BJ (cell line): ENCODE data around the gene OR52K2. TPM values are rescaled to one million over a fixed set of nuclear protein-coding genes. Genes with fewer than 3 reads are reported as not detected.

ENCODE experiments used
- CTCF ChIA-PET: fragments of 350-600 bp; formaldehyde crosslinking; extraction: SDS; loops from one replicate; lab custom pipeline; 2021; ENCODE audit warnings: antibody characterized with exemption, inconsistent platforms; lab: Yijun Ruan, JAX
- POLR2A ChIA-PET: fragments of 300-600 bp; sonication (Branson Sonifier 250); formaldehyde crosslinking; extraction: SDS; loops from one replicate; lab custom pipeline; 2021; ENCODE audit warnings: antibody characterized with exemption; lab: Charles Lee
- DNase-seq: peaks from one replicate; pipeline ENCODE4 v3.0.0-alpha.2; 2011; ENCODE audit warnings: low read depth
- H3K27me3 ChIP-seq: 2 replicates; pipeline ENCODE4 v1.6.0; 2011; ENCODE audit warnings: low read length; ENCODE audit not compliant: control insufficient read depth, insufficient read depth
- H3K36me3 ChIP-seq: 2 replicates; pipeline ENCODE4 v1.5.1; 2011; ENCODE audit warnings: low read length; ENCODE audit not compliant: control insufficient read depth, insufficient read depth
- H3K4me3 ChIP-seq: 2 replicates; pipeline ENCODE4 v1.5.1; 2011; ENCODE audit warnings: low read depth, mild to moderate bottlenecking, control low read depth, low read length
- CTCF ChIP-seq: IDR thresholded peaks from 2 replicates; pipeline ENCODE4 v1.5.1; 2011; ENCODE audit warnings: low read depth, mild to moderate bottlenecking, control low read depth, inconsistent platforms, low read length, moderate library complexity; ENCODE audit not compliant: insufficient read depth
- polyA plus RNA-seq: library from polyadenylated mRNA; depleted of rRNA; stranded (reverse); fragments of >200 nt; gene quantifications from 2 replicates; pipeline ENCODE4 v1.2.3, GENCODE V29; 2011

The OR52K2 gene
- polyA plus RNA-seq, 1 experiment: not detected

GRCh38 chr11:4491878-4492606, 42.9 kb downstream of the OR52K2 start:
- DNase-seq: no peak

GRCh38 chr11:4493480-4493818, 44.4 kb downstream of the OR52K2 start:
- no peak for DNase-seq
- Histone ChIP-seq H3K36me3 (no peaks in the 10 kb centered on the region), H3K4me3 (no peak overlapping the region), H3K27me3 (peaks cover 6% of the 10 kb centered on the region)
- POLR2A ChIA-PET: no interaction called here
- CTCF ChIA-PET: interaction anchor here (0.6 to 6.9 kb wide), 13 partner anchors 10 to 783 kb away, joined by 3 to 109 read pairs (median 5); partner anchors contain the start of gene OR52K1
- no peak for TF ChIP-seq CTCF

More at GRCh38 chr11:4491878-4492606, 42.9 kb downstream of the OR52K2 start:
- Histone ChIP-seq H3K4me3 (no peak overlapping the region), H3K27me3 (peaks cover 3% of the 10 kb centered on the region; the same call in 1 of the 2 replicates), H3K36me3 (no peaks in the 10 kb centered on the region)
- CTCF ChIA-PET: interaction anchor here (1.1 to 6.9 kb wide), 6 partner anchors 9 to 308 kb away, joined by 3 to 109 read pairs (median 20); partner anchors contain the start of gene OR52K1
- TF ChIP-seq CTCF: no peak
- POLR2A ChIA-PET: no interaction called here

GRCh38 chr11:4495487-4495886, 46.4 kb downstream of the OR52K2 start:
- no peak overlapping the region for H3K4me3 ChIP-seq
- ChIA-PET CTCF (interaction anchor here (1.2 to 6.9 kb wide), 2 partner anchors 287 to 308 kb away, joined by 4 to 109 read pairs; no protein-coding TSS in a partner anchor), POLR2A (no interaction called here)
- H3K27me3 ChIP-seq: peaks cover 6% of the 10 kb centered on the region
- TF ChIP-seq CTCF: no peak
- no peaks in the 10 kb centered on the region for H3K36me3 ChIP-seq
- DNase-seq: no peak

GRCh38 chr11:4495986-4496385, 46.9 kb downstream of the OR52K2 start:
- no peak for TF ChIP-seq CTCF
- CTCF ChIA-PET: interaction anchor here (1.0 to 6.9 kb wide), 2 partner anchors 24 to 309 kb away, joined by 3 to 109 read pairs; no protein-coding TSS in a partner anchor
- no peak overlapping the region for H3K4me3 ChIP-seq
- DNase-seq: no peak
- H3K36me3 ChIP-seq: no peaks in the 10 kb centered on the region
- peaks cover 6% of the 10 kb centered on the region for H3K27me3 ChIP-seq
- POLR2A ChIA-PET: no interaction called here

GRCh38 chr11:4496557-4497248, 47.6 kb downstream of the OR52K2 start:
- no peak for DNase-seq
- ChIA-PET CTCF (interaction anchor here (1.0 to 6.9 kb wide), 2 partner anchors 24 to 309 kb away, joined by 3 to 109 read pairs; no protein-coding TSS in a partner anchor), POLR2A (no interaction called here)
- H3K36me3 ChIP-seq: no peaks in the 10 kb centered on the region
- TF ChIP-seq CTCF: no peak
- no peak overlapping the region for H3K4me3 ChIP-seq
- H3K27me3 ChIP-seq: peaks cover 6% of the 10 kb centered on the region
